Spleen (tissue), 11 donors: ENCODE measurements around the gene NKX2-2. TPM values are rescaled to one million over a fixed set of nuclear protein-coding genes. Genes with fewer than 3 reads are reported as not detected.

Source experiments
- DNase-seq: peaks from one replicate; pipeline ENCODE4 v3.0.0-alpha.2; 2020
- H3K27ac ChIP-seq, 8 donors: fragments of 200-600 bp; sonication (generic) in 7 of 8; 1 replicate in 4 of 8; 2 replicates in 4 of 8; pipeline versions ENCODE4 v1.5.0 to v1.8.0; 2016 to 2021; ENCODE audit warnings: inconsistent platforms in 4 of 8, mild to moderate bottlenecking in 4 of 8, moderate library complexity in 1 of 8
- H3K27me3 ChIP-seq, 7 donors: fragments of 200-600 bp; sonication (generic) in 6 of 7; replicated peaks in 1 of 7; 1 replicate in 4 of 7; 2 replicates in 3 of 7; pipeline versions ENCODE4 v1.5.0 to v1.8.0; 2016 to 2021; ENCODE audit warnings: inconsistent platforms in 3 of 7, mild to moderate bottlenecking in 1 of 7
- H3K36me3 ChIP-seq, 6 donors: fragments of 200-600 bp; sonication (generic) in 5 of 6; 1 replicate in 4 of 6; 2 replicates in 2 of 6; pipeline versions ENCODE4 v1.5.0 to v1.8.0; 2016 to 2021; ENCODE audit warnings: inconsistent platforms in 2 of 6
- H3K4me1 ChIP-seq, 6 donors: fragments of 200-600 bp; sonication (generic) in 5 of 6; 1 replicate in 3 of 6; 2 replicates in 3 of 6; pipeline versions ENCODE4 v1.5.0 to v1.8.0; 2016 to 2021; ENCODE audit warnings: inconsistent platforms in 3 of 6
- H3K4me3 ChIP-seq, 8 donors: fragments of 200-600 bp; sonication (generic) in 7 of 8; 1 replicate in 4 of 8; 2 replicates in 4 of 8; pipeline versions ENCODE4 v1.5.0 to v1.8.0; 2016 to 2021; ENCODE audit warnings: inconsistent platforms in 4 of 8, mild to moderate bottlenecking in 4 of 8, moderate library complexity in 2 of 8
- H3K9me3 ChIP-seq, 8 donors: fragments of 200-600 bp; sonication (generic) in 7 of 8; 1 replicate in 4 of 8; 2 replicates in 4 of 8; pipeline versions ENCODE4 v1.5.0 to v1.8.0; 2016 to 2021; ENCODE audit warnings: inconsistent platforms in 4 of 8
- CTCF ChIP-seq, 11 experiments: fragments of 200-600 bp in 7 of 11; fragments of 450-650 bp in 4 of 11; sonication (generic) in 4 of 11; IDR thresholded peaks in 8 of 11; conservative IDR thresholded peaks in 3 of 11; 1 replicate in 7 of 11; 2 replicates in 4 of 11; pipeline versions ENCODE4 v1.4.0 to v1.8.0; 2016 to 2021; ENCODE audit warnings: antibody characterized with exemption in 11 of 11, inconsistent platforms in 4 of 11, mild to moderate bottlenecking in 1 of 11
- POLR2A ChIP-seq, 3 donors: fragments of 450-650 bp; IDR thresholded peaks; one replicate each; pipeline ENCODE4 v1.5.1; 2017; ENCODE audit warnings: antibody characterized with exemption in 3 of 3, mild to moderate bottlenecking in 1 of 3
- POLR2AphosphoS5 ChIP-seq, 3 donors: sonication (generic); formaldehyde crosslinking; IDR thresholded peaks; one replicate each; pipeline ENCODE4 v1.5.1; 2017; ENCODE audit warnings: antibody characterized with exemption in 3 of 3
- WGBS, 5 donors: extraction: QIAGEN DNeasy Blood & Tissue Kit in 3 of 5; methylation state at CpG; one replicate each; pipeline versions ENCODE4 v1.1.5 to v1.1.7; 2013 to 2018; 5-methylcytosine and 5-hydroxymethylcytosine counted together
- intact Hi-C: fragments of 100-400 bp; cut with DNase I; formaldehyde crosslinking; loops from one replicate; pipeline ENCODE4 v1.15.0; 2023; ENCODE audit warnings: low total_unique reads
- polyA plus RNA-seq, 3 donors: library from polyadenylated mRNA; stranded (reverse); fragments of 200-250 nt; gene quantifications; one replicate each; pipeline ENCODE4 v1.2.1, GENCODE V29; 2013
- total RNA-seq, 7 donors: library from RNA; depleted of rRNA in 3 of 7; stranded (reverse); fragments of >200 nt in 3 of 7; fragmentation: NEBNext Ultra II Directional in 4 of 7; extraction: Animal tissue kit (Norgen Biotek cat#: 25700) in 4 of 7; gene quantifications; one replicate each; pipeline versions ENCODE4 v1.1.0 to v1.2.1, GENCODE V29; 2016 to 2021
- donor health status: healthy with polysubstance abuse.
- donor health status: DM: no; HTN: no; CAD: no; lungs with moderate emphysema.
- donor health status: DM: no; HTN: no; CAD: no.
- donor health status: Bipolar disorder and iron deficiency.
- donor health status: healthy.
- donor health status: DM: no; HTN: no; CAD: no.
- donor health status: DM: yes; HTN: yes; CAD: no.

Gene NKX2-2
- total and polyA plus RNA-seq, 10 donors = 0.03 TPM; not detected in 9

- H3K9me3 ChIP-seq = peaks cover 0 to 4% (median 0%) of the 10 kb centered on the region in 8 donors
- intact Hi-C loops = no loop called here
- H3K27ac ChIP-seq = no peak overlapping the region
- WGBS, 5 donors = 41 to 65% (median 46%) methylated on average over 2 of the region's 2 CpGs
- H3K27me3 ChIP-seq = peaks cover 0 to 51% (median 0%) of the 10 kb centered on the region in 7 donors
- no peaks in the 10 kb centered on the region for H3K4me1 ChIP-seq
- H3K36me3 ChIP-seq = no peaks in the 10 kb centered on the region
- TF ChIP-seq POLR2A (IDR thresholded peaks at IDR 0.05) = no peak
- TF ChIP-seq POLR2AphosphoS5 (IDR thresholded peaks at IDR 0.05) = no peak
- TF ChIP-seq CTCF (IDR thresholded peaks at IDR 0.05 in 8 of 11, conservative IDR thresholded peaks at IDR 0.05 in 3 of 11) = no peak
- no peak overlapping the region for H3K4me3 ChIP-seq
- DNase-seq = no peak
Observed at GRCh38 chr20:21534886-21535285, 21.0 kb upstream of the NKX2-2 start.

GRCh38 chr20:21534453-21534852 is 20.6 kb upstream of the NKX2-2 start:
- H3K27me3 ChIP-seq = peaks cover 0 to 55% (median 0%) of the 10 kb centered on the region in 7 donors
- no peak overlapping the region for H3K4me3 ChIP-seq
- TF ChIP-seq POLR2A (IDR thresholded peaks at IDR 0.05) (no peak), CTCF (IDR thresholded peaks at IDR 0.05 in 8 of 11, conservative IDR thresholded peaks at IDR 0.05 in 3 of 11) (no peak), POLR2AphosphoS5 (IDR thresholded peaks at IDR 0.05) (no peak)
- 60 to 91% (median 65%) methylated on average over 2 of the region's 2 CpGs for WGBS, 5 donors
- H3K27ac ChIP-seq = no peak overlapping the region
- peaks cover 0 to 4% (median 0%) of the 10 kb centered on the region in 8 donors for H3K9me3 ChIP-seq
- no peaks in the 10 kb centered on the region for H3K4me1 ChIP-seq
- DNase-seq = no peak
- H3K36me3 ChIP-seq = no peaks in the 10 kb centered on the region
- intact Hi-C loops = no loop called here

GRCh38 chr20:21529863-21530262 is 16.0 kb upstream of the NKX2-2 start:
- Histone ChIP-seq H3K36me3 (no peaks in the 10 kb centered on the region), H3K27me3 (peaks cover 0 to 63% (median 10%) of the 10 kb centered on the region in 7 donors), H3K9me3 (peaks cover 0 to 4% (median 0%) of the 10 kb centered on the region in 8 donors), H3K27ac (no peak overlapping the region), H3K4me3 (no peak overlapping the region), H3K4me1 (no peaks in the 10 kb centered on the region)
- 31 to 37% (median 33%) methylated on average over 6 of the region's 6 CpGs for WGBS, 5 donors
- TF ChIP-seq POLR2AphosphoS5 (IDR thresholded peaks at IDR 0.05) (no peak), CTCF (IDR thresholded peaks at IDR 0.05 in 8 of 11, conservative IDR thresholded peaks at IDR 0.05 in 3 of 11) (peak in 1 of 11 experiments; percentile 18)
- no peak for DNase-seq
- intact Hi-C loops = no loop called here

- H3K36me3 ChIP-seq = no peaks in the 10 kb centered on the region
- no peaks in the 10 kb centered on the region for H3K4me1 ChIP-seq
- no peak for DNase-seq
- TF ChIP-seq POLR2A (IDR thresholded peaks at IDR 0.05) = no peak
- no peak for TF ChIP-seq CTCF (IDR thresholded peaks at IDR 0.05 in 8 of 11, conservative IDR thresholded peaks at IDR 0.05 in 3 of 11)
- no peak for TF ChIP-seq POLR2AphosphoS5 (IDR thresholded peaks at IDR 0.05)
- peaks cover 0 to 4% (median 0%) of the 10 kb centered on the region in 8 donors for H3K9me3 ChIP-seq
- intact Hi-C loops = no loop called here
- H3K27ac ChIP-seq = no peak overlapping the region
- peaks cover 0 to 63% (median 20%) of the 10 kb centered on the region in 7 donors for H3K27me3 ChIP-seq
- WGBS, 5 donors = 83 to 91% (median 85%) methylated on average over 5 of the region's 5 CpGs
- H3K4me3 ChIP-seq = no peak overlapping the region
Observed at GRCh38 chr20:21528870-21529269, 15.0 kb upstream of the NKX2-2 start.
